Thoracic aorta endothelial cell (primary cell): Measurements from ENCODE around the gene BST2. TPM values are rescaled to one million over a fixed set of nuclear protein-coding genes. Genes with fewer than 3 reads are reported as not detected.

Experiments used
- total RNA-seq: library from RNA; depleted of rRNA; stranded (reverse); fragments of >200 nt; gene quantifications from 2 replicates; pipeline ENCODE4 v1.2.3, GENCODE V29; 2012

BST2 gene, protein sequence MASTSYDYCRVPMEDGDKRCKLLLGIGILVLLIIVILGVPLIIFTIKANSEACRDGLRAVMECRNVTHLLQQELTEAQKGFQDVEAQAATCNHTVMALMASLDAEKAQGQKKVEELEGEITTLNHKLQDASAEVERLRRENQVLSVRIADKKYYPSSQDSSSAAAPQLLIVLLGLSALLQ
- total RNA-seq = 35.6 and 46.1 TPM in 2 replicates

DNA sequence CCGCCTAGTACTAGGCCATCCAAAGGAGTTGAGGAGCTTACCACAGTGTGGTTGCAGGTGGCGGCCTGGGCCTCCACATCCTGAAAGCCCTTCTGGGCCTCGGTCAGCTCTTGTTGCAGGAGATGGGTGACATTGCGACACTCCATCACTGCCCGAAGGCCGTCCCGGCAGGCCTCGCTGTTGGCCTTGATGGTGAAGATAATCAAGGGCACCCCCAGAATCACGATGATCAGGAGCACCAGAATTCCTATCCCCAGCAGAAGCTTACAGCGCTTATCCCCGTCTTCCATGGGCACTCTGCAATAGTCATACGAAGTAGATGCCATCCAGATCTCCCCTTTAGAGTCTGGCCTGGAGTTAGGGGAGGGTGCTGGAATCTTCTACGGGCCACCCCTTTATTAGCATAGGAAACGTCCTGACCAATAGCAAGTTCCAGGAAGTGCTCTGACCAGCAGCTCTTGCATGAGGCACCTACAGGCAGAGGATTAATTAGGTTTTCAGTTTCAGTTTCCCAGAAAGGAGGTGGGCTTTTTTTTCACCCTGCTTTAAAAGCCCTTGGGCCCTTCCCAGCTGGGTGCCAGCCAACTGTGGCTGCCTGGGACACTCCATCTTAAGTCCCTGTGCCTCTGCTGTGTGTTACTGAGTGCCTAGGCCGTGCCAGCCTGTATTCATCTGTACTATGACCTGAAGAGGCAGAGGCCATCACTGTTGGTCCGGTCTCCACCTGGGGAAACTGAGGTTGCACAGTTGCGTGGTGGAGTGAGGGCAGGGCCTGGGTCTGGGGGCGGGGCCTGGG, at the start of gene BST2:
TSS of gene BST2 (minus strand) at position 381 of the 796 bp plus-strand sequence. CDS start at position 326, 55 bp downstream.

DNA sequence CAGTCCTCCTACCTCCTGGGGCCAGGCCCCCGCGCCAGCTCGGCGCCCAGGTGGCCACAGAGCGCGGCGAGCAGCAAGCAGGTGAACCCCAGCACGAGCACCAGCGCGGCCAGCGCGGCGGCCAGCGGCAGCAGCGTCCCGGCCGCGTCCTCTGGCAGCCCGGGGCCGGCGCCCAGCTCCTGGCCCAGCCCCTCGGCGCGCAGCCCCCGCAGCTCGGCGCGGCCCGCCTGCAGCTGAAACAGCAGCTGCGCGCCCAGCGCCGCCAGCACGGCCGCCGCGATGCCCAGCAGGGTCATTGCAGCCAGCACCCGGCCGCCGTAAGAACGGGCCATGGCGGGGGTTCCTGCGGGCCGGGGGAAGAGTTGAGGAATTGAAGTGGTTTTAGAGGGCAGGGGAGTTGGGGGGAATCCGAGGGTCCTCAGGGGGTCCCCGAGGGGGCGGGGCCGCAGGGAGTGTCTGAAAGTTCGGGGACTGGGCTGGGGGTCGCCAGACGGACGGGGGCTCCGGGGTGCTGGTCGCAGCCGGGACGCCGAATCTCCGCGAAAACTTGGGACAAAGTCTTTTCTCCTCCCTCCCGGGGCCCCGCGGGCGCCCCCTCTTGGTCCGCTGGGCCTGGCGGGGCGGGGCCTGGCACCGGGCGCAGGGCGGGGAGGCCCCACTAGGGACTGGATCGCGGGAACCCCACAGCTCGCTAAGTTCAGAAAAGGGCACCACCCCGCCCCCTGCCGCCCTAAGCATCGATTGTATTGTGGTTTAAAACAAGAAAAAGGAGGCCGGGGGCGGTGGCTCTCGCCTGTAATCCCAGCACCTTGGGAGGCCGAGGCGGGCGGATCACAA, 42.9 kb upstream of the BST2 start, which contains the start of gene TMEM221:
TSS of gene TMEM221 (minus strand) at position 538 of the 837 bp plus-strand sequence. CDS start at position 332, 206 bp downstream.

DNA sequence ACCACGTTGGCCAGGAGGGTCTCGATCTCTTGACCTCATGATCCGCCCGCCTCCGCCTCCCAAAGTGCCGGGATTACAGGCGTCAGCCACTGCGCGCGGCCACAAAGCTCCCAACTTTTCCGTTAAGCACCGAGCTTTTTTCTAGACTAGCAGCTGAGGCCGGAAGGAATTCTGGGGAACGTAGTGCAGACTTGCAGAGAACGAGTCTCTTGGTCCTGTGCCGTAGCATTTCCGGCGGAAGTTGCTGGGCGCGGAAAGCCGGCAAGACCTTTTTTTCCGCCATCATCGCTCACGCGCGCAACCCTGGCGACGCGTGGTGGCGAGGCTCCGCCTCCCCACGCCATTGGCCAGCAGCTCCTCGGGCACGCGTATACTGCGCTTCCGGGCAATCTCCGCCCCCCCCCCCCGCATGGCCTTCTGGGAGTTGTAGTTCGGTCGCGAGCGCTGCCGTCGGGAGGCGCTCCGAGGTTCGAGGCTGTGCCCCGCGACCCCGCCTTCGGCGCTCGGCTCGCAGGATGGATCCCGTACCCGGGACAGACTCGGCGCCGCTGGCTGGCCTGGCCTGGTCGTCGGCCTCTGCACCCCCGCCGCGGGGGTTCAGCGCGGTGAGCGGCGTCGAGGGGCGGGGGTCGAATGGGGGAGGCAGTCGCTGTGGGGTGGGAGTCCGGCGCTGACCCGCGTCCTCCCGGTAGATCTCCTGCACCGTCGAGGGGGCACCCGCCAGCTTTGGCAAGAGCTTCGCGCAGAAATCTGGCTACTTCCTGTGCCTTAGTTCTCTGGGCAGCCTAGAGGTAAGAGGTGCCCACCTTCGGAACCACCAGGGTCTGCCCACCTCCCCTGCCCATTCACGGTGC, 14.4 kb upstream of the BST2 start, which contains the start of gene MVB12A:
TSS of gene MVB12A (plus strand) at position 427 of the 854 bp plus-strand sequence. CDS start at position 516, 89 bp downstream.

DNA sequence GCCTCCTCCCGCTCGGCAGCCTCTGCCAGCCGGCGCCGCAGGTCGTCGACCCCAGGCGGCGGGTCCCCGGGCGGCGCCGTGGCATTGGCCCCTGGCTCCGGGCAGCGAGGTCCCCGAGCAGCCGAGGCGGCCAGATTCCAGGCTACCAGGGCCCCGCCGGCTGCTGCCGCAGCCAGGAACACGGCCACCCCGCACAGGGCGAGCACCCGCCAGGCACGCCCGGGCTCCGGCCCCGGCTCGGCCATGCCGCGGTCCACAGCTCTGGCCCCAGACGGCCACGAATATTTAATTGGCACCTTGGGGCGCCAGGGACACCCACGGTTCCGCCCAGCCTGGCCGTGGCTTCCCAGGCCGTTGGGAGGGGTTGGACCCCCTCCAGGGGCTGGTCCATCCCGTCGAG, 11.5 kb downstream of the BST2 start, which contains the start of gene CCDC194:
TSS of gene CCDC194 (minus strand) at position 283 of the 400 bp plus-strand sequence. CDS start at position 245, 38 bp downstream.

DNA sequence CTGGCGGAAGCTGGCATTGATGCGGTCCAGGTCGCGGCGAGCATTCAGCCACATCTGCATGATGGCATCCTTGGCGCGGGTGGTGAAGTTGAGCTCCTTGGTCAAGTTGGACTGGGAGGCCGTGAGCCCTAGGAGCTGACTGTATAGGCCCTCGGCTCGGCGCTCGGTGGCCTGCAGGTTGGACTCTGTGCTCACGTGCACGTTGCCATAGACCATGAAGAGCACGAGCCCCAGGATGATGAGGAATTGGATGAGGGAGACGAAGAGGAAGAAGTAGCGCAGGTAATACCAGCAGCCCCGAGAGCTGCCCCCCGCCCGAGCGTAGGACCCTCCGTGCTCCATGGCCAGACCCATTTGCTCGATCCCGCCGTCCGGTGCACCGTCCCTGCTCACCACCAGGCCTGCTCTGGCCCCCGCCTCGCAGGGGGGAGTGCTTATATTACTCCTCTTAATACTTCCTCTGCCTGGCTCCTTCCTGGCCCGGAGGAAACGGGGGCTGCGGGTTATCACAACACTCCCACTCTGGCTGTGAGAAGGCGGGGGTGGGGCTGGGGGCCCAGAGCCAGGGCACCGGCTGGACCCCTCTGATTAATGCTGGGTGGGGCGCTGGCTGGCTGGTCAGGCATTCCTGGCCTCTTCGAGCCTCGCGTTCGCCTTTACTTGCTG, 28.4 kb downstream of the BST2 start, which contains the start of gene PLVAP:
TSS of gene PLVAP (minus strand) at position 408 of the 666 bp plus-strand sequence. CDS start at position 354, 54 bp downstream.

Other genes starting within 250 kb of the BST2 start
- gene USE1, start 190.3 kb downstream of the BST2 start, total RNA-seq = 10.5 and 18.6 TPM in 2 replicates
- 5.5 and 5.9 TPM in 2 replicates for gene OCEL1, start 179.4 kb downstream of the BST2 start, total RNA-seq
- gene NR2F6, start 159.7 kb downstream of the BST2 start, total RNA-seq = 20.1 and 36.8 TPM in 2 replicates
- 7.0 and 15.1 TPM in 2 replicates for gene USHBP1, start 140.9 kb downstream of the BST2 start, total RNA-seq
- gene BABAM1, start 138.2 kb downstream of the BST2 start, total RNA-seq = 89.1 and 89.2 TPM in 2 replicates
- gene ANKLE1, start 123.7 kb downstream of the BST2 start, total RNA-seq = 1.5 and 1.6 TPM in 2 replicates
- gene ABHD8, start 102.2 kb downstream of the BST2 start, total RNA-seq = 6.3 and 9.0 TPM in 2 replicates
- 40.0 and 48.0 TPM in 2 replicates for gene MRPL34, start 99.8 kb downstream of the BST2 start, total RNA-seq
- 26.6 and 27.0 TPM in 2 replicates for gene DDA1, start 96.1 kb downstream of the BST2 start, total RNA-seq
- 3.2 and 4.3 TPM in 2 replicates for gene ANO8, start 70.8 kb downstream of the BST2 start, total RNA-seq
- 13.0 and 20.0 TPM in 2 replicates for gene GTPBP3, start 68.1 kb downstream of the BST2 start, total RNA-seq
- 2.5 and 3.6 TPM in 2 replicates for gene PLVAP, start 28.3 kb downstream of the BST2 start, total RNA-seq
- gene CCDC194, start 11.4 kb downstream of the BST2 start, total RNA-seq = 0.13 and 0.50 TPM in 2 replicates
- 29.5 and 40.0 TPM in 2 replicates for gene MVB12A, start 14.4 kb upstream of the BST2 start, total RNA-seq
- gene TMEM221, start 43.0 kb upstream of the BST2 start, total RNA-seq = not detected in 2 replicates
- gene NXNL1, start 55.3 kb upstream of the BST2 start, total RNA-seq = not detected in 2 replicates
- gene SLC27A1, start 64.9 kb upstream of the BST2 start, total RNA-seq = 9.3 TPM in 2 replicates
- gene PGLS, start 106.0 kb upstream of the BST2 start, total RNA-seq = 45.3 and 53.1 TPM in 2 replicates
- gene COLGALT1, start 150.0 kb upstream of the BST2 start, total RNA-seq = 70.7 and 83.5 TPM in 2 replicates